ENCODE measurements around the gene ANKRD33.

Gene ANKRD33

GRCh38 chr12:51890511-51891171 is 2.7 kb downstream of the ANKRD33 start:
- Histone ChIP-seq H3K79me2 (ENCODE audit: low read length) (no peaks in the 10 kb centered on the region), H3K36me3 (replicated peaks; ENCODE audit: insufficient read depth, low read length) (no peaks in the 10 kb centered on the region), H3K4me3 (ENCODE audit: low read length) (no peak overlapping the region), H3K27ac (ENCODE audit: low read length) (no peak overlapping the region), H3K4me1 (ENCODE audit: low read length) (peaks cover 10% of the 10 kb centered on the region), H3F3A (ENCODE audit: insufficient read depth, low read length) (no peaks in the 10 kb centered on the region), H3K9me3 (replicated peaks; ENCODE audit: insufficient read depth, low read length) (no peaks in the 10 kb centered on the region), H3K4me2 (ENCODE audit: low read depth, low read length) (no peak overlapping the region), H3K27me3 (replicated peaks; ENCODE audit: insufficient read depth, low read length) (no peaks in the 10 kb centered on the region), H2AFZ (ENCODE audit: low read length) (no peak overlapping the region), H4K20me1 (ENCODE audit: insufficient read depth, low read length) (no peaks in the 10 kb centered on the region), H3K9ac (ENCODE audit: low read length) (no peak overlapping the region), H3K9me2 (replicated peaks; ENCODE audit: insufficient read depth, low read length) (no peaks in the 10 kb centered on the region)
- no peak for DNase-seq
- no peak for TF ChIP-seq CTCF (IDR thresholded peaks at IDR 0.05; ENCODE audit: low read length)
- TF ChIP-seq EZH2phosphoT487 (IDR thresholded peaks at IDR 0.05; ENCODE audit: low read length): no peak
- TF ChIP-seq EZH2 (optimal IDR thresholded peaks at IDR 0.05; ENCODE audit: low read depth, low read length): no peak

GRCh38 chr12:51891843-51892242 is 3.9 kb downstream of the ANKRD33 start:
- no peaks in the 10 kb centered on the region for H3K9me2 ChIP-seq (replicated peaks; ENCODE audit: insufficient read depth, low read length)
- TF ChIP-seq EZH2 (optimal IDR thresholded peaks at IDR 0.05; ENCODE audit: low read depth, low read length): no peak
- peak; percentile 40 for TF ChIP-seq CTCF (IDR thresholded peaks at IDR 0.05; ENCODE audit: low read length)
- no peak for TF ChIP-seq EZH2phosphoT487 (IDR thresholded peaks at IDR 0.05; ENCODE audit: low read length)

GRCh38 chr12:51893786-51894185 is 5.9 kb downstream of the ANKRD33 start:
- H3K4me2 ChIP-seq (ENCODE audit: low read depth, low read length): no peak overlapping the region
- H3K27me3 ChIP-seq (replicated peaks; ENCODE audit: insufficient read depth, low read length): no peaks in the 10 kb centered on the region
- no peak overlapping the region for H3K9ac ChIP-seq (ENCODE audit: low read length)
- H3K4me1 ChIP-seq (ENCODE audit: low read length): no peaks in the 10 kb centered on the region
- H3K79me2 ChIP-seq (ENCODE audit: low read length): no peaks in the 10 kb centered on the region
- H3K9me3 ChIP-seq (replicated peaks; ENCODE audit: insufficient read depth, low read length): no peaks in the 10 kb centered on the region
- no peaks in the 10 kb centered on the region for H3K9me2 ChIP-seq (replicated peaks; ENCODE audit: insufficient read depth, low read length)
- H3K4me3 ChIP-seq (ENCODE audit: low read length): no peak overlapping the region
- TF ChIP-seq EZH2phosphoT487 (IDR thresholded peaks at IDR 0.05; ENCODE audit: low read length): no peak
- TF ChIP-seq CTCF (IDR thresholded peaks at IDR 0.05; ENCODE audit: low read length): no peak
- TF ChIP-seq EZH2 (optimal IDR thresholded peaks at IDR 0.05; ENCODE audit: low read depth, low read length): no peak
- H3K36me3 ChIP-seq (replicated peaks; ENCODE audit: insufficient read depth, low read length): no peaks in the 10 kb centered on the region
- H3K27ac ChIP-seq (ENCODE audit: low read length): no peak overlapping the region
- no peaks in the 10 kb centered on the region for H3F3A ChIP-seq (ENCODE audit: insufficient read depth, low read length)
- no peak for DNase-seq
- no peak overlapping the region for H2AFZ ChIP-seq (ENCODE audit: low read length)
- no peaks in the 10 kb centered on the region for H4K20me1 ChIP-seq (ENCODE audit: insufficient read depth, low read length)

More at GRCh38 chr12:51891843-51892242, 3.9 kb downstream of the ANKRD33 start:
- H3K79me2 ChIP-seq (ENCODE audit: low read length): no peaks in the 10 kb centered on the region
- no peaks in the 10 kb centered on the region for H3K27me3 ChIP-seq (replicated peaks; ENCODE audit: insufficient read depth, low read length)
- H3K27ac ChIP-seq (ENCODE audit: low read length): no peak overlapping the region
- no peaks in the 10 kb centered on the region for H3K9me3 ChIP-seq (replicated peaks; ENCODE audit: insufficient read depth, low read length)
- H2AFZ ChIP-seq (ENCODE audit: low read length): no peak overlapping the region
- no peak overlapping the region for H3K4me2 ChIP-seq (ENCODE audit: low read depth, low read length)
- no peaks in the 10 kb centered on the region for H3K36me3 ChIP-seq (replicated peaks; ENCODE audit: insufficient read depth, low read length)
- H3K4me1 ChIP-seq (ENCODE audit: low read length): no peaks in the 10 kb centered on the region
- H4K20me1 ChIP-seq (ENCODE audit: insufficient read depth, low read length): no peaks in the 10 kb centered on the region
- H3K9ac ChIP-seq (ENCODE audit: low read length): no peak overlapping the region
- H3F3A ChIP-seq (ENCODE audit: insufficient read depth, low read length): no peaks in the 10 kb centered on the region
- H3K4me3 ChIP-seq (ENCODE audit: low read length): no peak overlapping the region
- no peak for DNase-seq
